Testis (tissue), 3 donors: ENCODE data around the gene REC8. TPM values are rescaled to one million over a fixed set of nuclear protein-coding genes. Genes with fewer than 3 reads are reported as not detected.
"Not testable (repeated sequence)": the region's sequence is repeated elsewhere in the genome, so short reads cannot be mapped to it uniquely, and the experiment has no call there.

ENCODE experiments used
- DNase-seq: peaks from one replicate; pipeline ENCODE4 v3.0.0-alpha.2; 2019
- H3K27ac ChIP-seq, 2 donors: fragments of 200-600 bp; sonication (generic); one replicate each; pipeline ENCODE4 v1.5.1; 2019
- H3K27me3 ChIP-seq: fragments of 200-600 bp; sonication (generic); one replicate; pipeline ENCODE4 v1.5.1; 2019
- H3K36me3 ChIP-seq: fragments of 200-600 bp; sonication (generic); one replicate; pipeline ENCODE4 v1.5.1; 2017; ENCODE audit warnings: low read depth; ENCODE audit errors: missing control alignments
- H3K4me1 ChIP-seq: fragments of 200-600 bp; sonication (generic); one replicate; pipeline ENCODE4 v1.5.1; 2019
- H3K4me3 ChIP-seq, 2 donors: fragments of 200-600 bp; sonication (generic); one replicate each; pipeline ENCODE4 v1.5.1; 2017 to 2019
- H3K9me3 ChIP-seq: fragments of 200-600 bp; sonication (generic); one replicate; pipeline ENCODE4 v1.5.1; 2017
- POLR2A ChIP-seq: fragments of 450-650 bp; IDR thresholded peaks from one replicate; pipeline ENCODE4 v1.6.1; 2017; ENCODE audit warnings: antibody characterized with exemption, mild to moderate bottlenecking, moderate library complexity
- WGBS, 2 donors: methylation state at CpG; one replicate each; pipeline ENCODE4 v1.1.5; 2018; 5-methylcytosine and 5-hydroxymethylcytosine counted together
- intact Hi-C: fragments of 100-400 bp; cut with DNase I; formaldehyde crosslinking; loops from one replicate; pipeline ENCODE4 v1.15.1; 2023; ENCODE audit warnings: low total_unique reads
- polyA plus RNA-seq: library from polyadenylated mRNA; stranded (reverse); fragments of 350-450 nt; fragmentation: Illumina TruSeq; extraction: RNeasy Lipid Tissue Mini Kit (QIAGEN cat#74804); gene quantifications from one replicate; pipeline ENCODE4 v1.2.3, GENCODE V29; 2014; ENCODE audit warnings: low read depth, low replicate concordance; ENCODE audit not compliant: insufficient read depth
- total RNA-seq, 2 donors: library from RNA; depleted of rRNA; stranded (reverse); fragments of >200 nt; gene quantifications; one replicate each; pipeline ENCODE4 v1.2.3, GENCODE V29; 2016
- TF ChIP-seq, protein P1 (sequence below), 3 experiments: fragments of 450-650 bp in 2 of 3; fragments of 200-600 bp in 1 of 3; sonication (generic) in 1 of 3; IDR thresholded peaks; one replicate each; pipeline ENCODE4 v1.5.1; 2016 to 2019; ENCODE audit warnings: antibody characterized with exemption in 3 of 3, mild to moderate bottlenecking in 2 of 3, moderate library complexity in 1 of 3

Gene REC8
- total and polyA plus RNA-seq, 3 donors from 2014 or later = 27.7 to 58.8 (median 55.9) TPM

DNA sequence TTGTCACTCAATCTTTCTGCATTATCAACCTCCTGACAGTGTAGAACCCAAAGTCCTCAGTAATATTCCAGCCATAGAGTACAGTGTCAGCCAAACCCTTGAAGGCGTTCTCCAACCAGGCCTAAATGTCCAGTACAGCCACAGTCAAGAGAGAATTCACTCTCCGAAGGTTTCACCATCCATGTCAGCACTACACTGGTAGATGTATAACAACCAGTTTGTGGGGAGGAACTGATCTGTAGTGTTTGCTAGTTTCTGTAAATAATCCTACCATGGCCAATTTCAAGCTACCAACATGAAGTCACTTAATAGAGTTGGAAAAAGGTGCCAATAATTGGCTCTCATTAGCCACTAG is 44.4 kb downstream of the REC8 start:
- no peak for DNase-seq
- H3K9me3 ChIP-seq = no peaks in the 10 kb centered on the region
- 34 to 65% methylated on average over 2 of the region's 2 CpGs for WGBS, 2 donors
- no peaks in the 10 kb centered on the region for H3K27me3 ChIP-seq
- peaks cover 21% of the 10 kb centered on the region for H3K4me1 ChIP-seq
- H3K36me3 ChIP-seq = no peaks in the 10 kb centered on the region
- H3K27ac ChIP-seq = peak overlapping the region; percentile 88 to 92
- TF ChIP-seq, protein P1, sequence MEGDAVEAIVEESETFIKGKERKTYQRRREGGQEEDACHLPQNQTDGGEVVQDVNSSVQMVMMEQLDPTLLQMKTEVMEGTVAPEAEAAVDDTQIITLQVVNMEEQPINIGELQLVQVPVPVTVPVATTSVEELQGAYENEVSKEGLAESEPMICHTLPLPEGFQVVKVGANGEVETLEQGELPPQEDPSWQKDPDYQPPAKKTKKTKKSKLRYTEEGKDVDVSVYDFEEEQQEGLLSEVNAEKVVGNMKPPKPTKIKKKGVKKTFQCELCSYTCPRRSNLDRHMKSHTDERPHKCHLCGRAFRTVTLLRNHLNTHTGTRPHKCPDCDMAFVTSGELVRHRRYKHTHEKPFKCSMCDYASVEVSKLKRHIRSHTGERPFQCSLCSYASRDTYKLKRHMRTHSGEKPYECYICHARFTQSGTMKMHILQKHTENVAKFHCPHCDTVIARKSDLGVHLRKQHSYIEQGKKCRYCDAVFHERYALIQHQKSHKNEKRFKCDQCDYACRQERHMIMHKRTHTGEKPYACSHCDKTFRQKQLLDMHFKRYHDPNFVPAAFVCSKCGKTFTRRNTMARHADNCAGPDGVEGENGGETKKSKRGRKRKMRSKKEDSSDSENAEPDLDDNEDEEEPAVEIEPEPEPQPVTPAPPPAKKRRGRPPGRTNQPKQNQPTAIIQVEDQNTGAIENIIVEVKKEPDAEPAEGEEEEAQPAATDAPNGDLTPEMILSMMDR (IDR thresholded peaks at IDR 0.05) = no peak
- TF ChIP-seq POLR2A = no peak
- intact Hi-C loops = no loop called here
- no peak overlapping the region for H3K4me3 ChIP-seq

DNA sequence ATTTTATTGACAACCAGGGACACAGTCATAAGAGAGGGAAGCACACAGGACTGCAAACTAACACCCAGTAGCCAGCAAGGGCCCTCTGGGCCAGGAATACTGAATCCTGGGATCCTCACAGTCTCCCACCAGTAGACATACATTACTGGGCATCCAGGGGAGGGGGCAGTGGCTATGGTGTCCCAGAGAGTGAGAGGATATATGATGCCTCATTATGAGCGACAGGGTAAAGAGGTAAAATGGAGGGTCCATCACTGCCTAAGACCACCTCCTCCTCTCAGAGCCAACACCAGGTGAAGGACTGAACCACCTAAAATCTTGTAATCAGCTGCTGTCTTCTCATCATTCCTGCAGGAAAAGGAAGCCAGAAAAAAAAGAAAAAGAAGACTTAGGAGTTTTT is 45.0 kb downstream of the REC8 start:
- 50 to 86% methylated on average over 1 of the region's 1 CpG for WGBS, 2 donors
- H3K27ac ChIP-seq, DNase-seq, H3K36me3 ChIP-seq, intact Hi-C loops, H3K27me3 ChIP-seq, H3K9me3 ChIP-seq, H3K4me3 ChIP-seq: not testable (repeated sequence)
- peaks cover 21% of the 10 kb centered on the region for H3K4me1 ChIP-seq

DNA sequence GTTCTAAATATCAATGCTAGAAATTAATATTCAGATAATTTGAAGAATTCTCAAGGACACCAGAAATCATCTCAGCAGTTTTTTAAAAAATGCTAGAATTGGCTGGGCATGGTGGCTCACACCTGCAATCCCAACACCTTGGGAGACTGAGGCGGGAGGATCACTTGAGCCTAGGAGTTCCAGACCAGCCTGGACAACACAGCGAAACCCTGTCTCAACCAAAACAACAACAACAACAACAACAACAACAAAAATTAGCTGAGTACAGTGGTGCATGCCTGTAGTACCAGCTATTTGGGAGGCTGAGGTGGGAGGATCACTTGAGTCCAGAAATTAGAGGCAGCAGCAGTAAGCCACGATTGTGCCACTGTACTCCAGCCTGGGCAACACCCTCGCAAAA is 47.2 kb downstream of the REC8 start:
- intact Hi-C loops = no loop called here
- H3K36me3 ChIP-seq = no peaks in the 10 kb centered on the region
- peaks cover 16% of the 10 kb centered on the region for H3K4me1 ChIP-seq
- no peak for DNase-seq
- WGBS, 2 donors = 87 to 88% methylated on average over 4 of the region's 4 CpGs
- H3K4me3 ChIP-seq = no peak overlapping the region
- TF ChIP-seq, protein P1 (IDR thresholded peaks at IDR 0.05) = no peak
- TF ChIP-seq POLR2A = no peak
- H3K27ac ChIP-seq = no peak overlapping the region
- no peaks in the 10 kb centered on the region for H3K27me3 ChIP-seq
- H3K9me3 ChIP-seq = no peaks in the 10 kb centered on the region

DNA sequence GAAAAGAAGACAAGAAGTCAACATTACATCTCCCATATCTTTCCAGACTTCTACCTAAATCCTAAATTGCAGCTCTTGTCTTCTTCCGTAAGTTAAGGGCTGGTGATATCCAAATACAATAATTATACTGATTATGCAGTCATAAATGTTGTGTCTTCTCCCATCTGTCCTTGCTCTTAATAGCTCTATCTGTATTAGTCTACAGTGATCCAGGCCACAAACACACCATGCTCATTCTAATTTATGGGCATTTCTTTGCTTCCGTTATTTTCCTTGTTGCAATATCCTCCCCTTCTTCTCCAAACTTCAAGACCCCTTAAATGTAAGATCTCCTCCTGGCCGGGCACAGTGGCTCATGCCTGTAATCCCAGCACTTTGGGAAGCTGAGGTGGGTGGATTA is 47.6 kb downstream of the REC8 start:
- intact Hi-C loops = no loop called here
- no peak overlapping the region for H3K27ac ChIP-seq
- WGBS, 2 donors = 56 to 58% methylated on average over 3 of the region's 3 CpGs
- H3K36me3 ChIP-seq = no peaks in the 10 kb centered on the region
- peaks cover 13% of the 10 kb centered on the region for H3K4me1 ChIP-seq
- no peaks in the 10 kb centered on the region for H3K9me3 ChIP-seq
- no peak for DNase-seq
- no peak overlapping the region for H3K4me3 ChIP-seq
- H3K27me3 ChIP-seq = no peaks in the 10 kb centered on the region
- TF ChIP-seq, protein P1 (IDR thresholded peaks at IDR 0.05) = no peak
- no peak for TF ChIP-seq POLR2A

GRCh38 chr14:24222987-24223386 is 51.1 kb downstream of the REC8 start:
- H3K9me3 ChIP-seq, intact Hi-C loops, H3K4me3 ChIP-seq, H3K36me3 ChIP-seq, H3K27ac ChIP-seq, H3K4me1 ChIP-seq, H3K27me3 ChIP-seq, DNase-seq: not testable (repeated sequence)
- 97 to 98% methylated on average over 4 of the region's 4 CpGs for WGBS, 2 donors

GRCh38 chr14:24224618-24225071 is 52.8 kb downstream of the REC8 start:
- DNase-seq = no peak
- Histone ChIP-seq H3K4me1 (no peaks in the 10 kb centered on the region), H3K36me3 (no peaks in the 10 kb centered on the region), H3K27ac (no peak overlapping the region), H3K9me3 (no peaks in the 10 kb centered on the region), H3K4me3 (no peak overlapping the region), H3K27me3 (no peaks in the 10 kb centered on the region)
- WGBS, 2 donors = 91 to 92% methylated on average over 7 of the region's 7 CpGs
- intact Hi-C loops = no loop called here
- TF ChIP-seq, protein P1 (IDR thresholded peaks at IDR 0.05) = no peak
- no peak for TF ChIP-seq POLR2A
